Measurements from ENCODE around the gene GFM1. TPM values are rescaled to one million over a fixed set of nuclear protein-coding genes. Genes with fewer than 3 reads are reported as not detected.

The GFM1 gene
- total RNA-seq, 2 experiments from 2014 or later = 50.5 to 51.4 TPM

- peak; percentile 46 for DNase-seq
- Mint-ChIP-seq H3K27ac (peak overlapping the region; percentile 29), H3K4me1 (peaks cover 37% of the 10 kb centered on the region), H3K36me3 (ENCODE audit: low read depth) (peaks cover 17% of the 10 kb centered on the region), H3K27me3 (peaks cover 3% of the 10 kb centered on the region), H3K9me3 (ENCODE audit: low read depth) (no peaks in the 10 kb centered on the region), H3K4me3 (no peak overlapping the region)
- ChIA-PET CTCF (interaction anchor here (0.6 to 5.5 kb wide), 5 partner anchors 12 to 65 kb away, joined by 3 to 114 read pairs (median 3); partner anchors contain the start of gene LXN), POLR2A (no interaction called here)
- intact Hi-C loops (cut with DNase I, micrococcal nuclease) = loop anchor here in 1 of 2 experiments (2.0 kb wide), 2 partner anchors 53 to 535 kb away; partner anchors contain the start of gene LXN
- ATAC-seq = peak; percentile 56
These were observed 81.2 kb downstream of the GFM1 start for GRCh38 chr3:158725348-158726011.

DNA sequence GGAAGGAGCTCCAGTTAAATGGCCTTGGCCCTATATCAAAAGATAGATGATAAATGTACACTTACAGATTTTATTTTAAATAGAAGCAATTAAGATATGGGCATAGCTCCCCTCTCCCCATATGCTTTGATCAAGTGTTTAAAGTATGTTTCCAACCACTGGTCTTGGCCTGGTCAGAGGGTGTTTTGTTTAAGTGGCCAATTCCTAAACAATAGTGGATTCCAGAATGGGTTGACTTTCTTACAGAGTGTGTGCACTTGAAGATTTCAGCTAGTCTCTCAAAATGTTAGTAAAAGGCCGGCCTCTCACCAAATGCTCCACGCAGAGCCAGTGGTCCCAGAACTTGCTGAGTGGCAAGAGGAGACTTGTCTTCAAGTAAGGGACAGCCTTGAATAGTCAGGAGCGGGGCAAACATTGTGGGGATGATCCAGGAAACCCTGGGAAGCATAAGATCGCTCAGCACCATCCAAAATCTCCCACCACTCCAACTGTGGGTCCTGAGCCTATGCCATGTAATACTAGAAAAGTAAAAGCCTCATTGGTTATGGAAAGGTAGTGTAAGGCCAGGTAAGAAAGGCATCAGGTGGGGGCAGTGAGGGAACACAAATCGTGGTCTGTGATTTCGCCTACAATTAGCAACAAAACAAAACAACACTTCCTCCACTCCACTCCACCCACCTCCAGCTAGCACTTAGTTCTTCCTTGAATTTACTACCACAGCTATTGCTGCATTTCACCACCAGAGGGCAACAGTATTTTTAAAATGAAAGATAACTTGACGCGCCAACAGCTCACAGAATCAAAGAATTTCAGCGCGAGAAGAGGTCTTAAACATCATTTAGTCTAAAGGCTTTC is 83.1 kb downstream of the GFM1 start:
- peaks cover 6% of the 10 kb centered on the region for H3K36me3 Mint-ChIP-seq (ENCODE audit: low read depth)
- ATAC-seq (no peak), DNase-seq (peak; percentile 63)
- H3K9me3 Mint-ChIP-seq (ENCODE audit: low read depth) = no peaks in the 10 kb centered on the region
- POLR2A ChIA-PET = interaction anchor here (0.9 to 1.9 kb wide), 5 partner anchors 14 to 83 kb away, joined by 3 to 9 read pairs (median 4); partner anchors contain the start of genes GFM1 and MFSD1
- no peak overlapping the region for H3K27ac Mint-ChIP-seq
- intact Hi-C loops (cut with DNase I, micrococcal nuclease) = loop anchor here (1.0 to 2.0 kb wide), 3 partner anchors 55 to 533 kb away; partner anchors contain the start of gene LXN (in 1 of the 2)
- CTCF ChIA-PET = interaction anchor here (0.7 to 5.5 kb wide), 39 partner anchors 8 to 1351 kb away, joined by 3 to 114 read pairs (median 4); partner anchors contain the start of genes GFM1, LXN and MFSD1
- peaks cover 3% of the 10 kb centered on the region for H3K27me3 Mint-ChIP-seq
- no peak overlapping the region for H3K4me3 Mint-ChIP-seq
- H3K4me1 Mint-ChIP-seq = peaks cover 29% of the 10 kb centered on the region

DNA sequence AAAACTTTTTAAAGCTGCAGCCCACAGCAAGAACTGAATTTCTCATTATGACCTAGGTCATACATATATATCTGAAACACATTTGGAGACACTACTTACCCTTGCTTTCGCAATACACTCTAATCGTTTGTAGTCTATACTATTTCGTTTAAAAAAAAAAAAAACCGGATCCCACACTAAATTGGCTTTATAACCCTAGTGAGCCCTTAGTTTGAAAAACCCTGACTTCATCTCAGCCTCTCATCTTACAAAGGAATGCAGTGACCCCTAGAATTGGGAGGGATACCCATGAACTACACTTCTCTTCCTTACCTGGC is 83.7 kb downstream of the GFM1 start:
- ATAC-seq (no peak), DNase-seq (no peak)
- intact Hi-C loops (cut with DNase I, micrococcal nuclease) = no loop called here
- CTCF ChIA-PET = interaction anchor here (0.7 to 5.5 kb wide), 37 partner anchors 8 to 1350 kb away, joined by 3 to 114 read pairs (median 4); partner anchors contain the start of genes GFM1 and MFSD1
- Mint-ChIP-seq H3K4me3 (no peak overlapping the region), H3K9me3 (ENCODE audit: low read depth) (no peaks in the 10 kb centered on the region), H3K4me1 (peaks cover 25% of the 10 kb centered on the region), H3K27me3 (peaks cover 3% of the 10 kb centered on the region), H3K36me3 (ENCODE audit: low read depth) (peaks cover 3% of the 10 kb centered on the region), H3K27ac (no peak overlapping the region)
- POLR2A ChIA-PET = interaction anchor here (0.9 to 1.9 kb wide), 5 partner anchors 15 to 84 kb away, joined by 3 to 9 read pairs (median 4); partner anchors contain the start of genes GFM1 and MFSD1

DNA sequence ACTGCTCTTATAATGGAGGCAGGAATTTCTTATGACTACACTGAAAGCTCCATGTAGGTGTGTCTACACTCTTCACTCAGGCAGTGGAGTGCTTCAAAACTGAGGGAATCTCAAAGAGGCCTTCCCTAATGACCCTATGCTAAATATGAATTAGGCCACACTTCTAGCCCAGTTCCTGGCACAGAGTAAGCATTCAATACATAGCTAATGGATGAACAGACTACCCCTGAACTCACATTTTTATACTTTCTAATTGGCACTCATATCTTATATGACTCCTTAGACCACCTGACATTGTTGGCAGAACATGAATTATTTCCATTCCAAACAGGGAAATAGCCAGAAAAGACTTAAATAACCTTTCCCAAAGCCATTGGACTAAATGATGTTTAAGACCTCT is 84.5 kb downstream of the GFM1 start:
- no peaks in the 10 kb centered on the region for H3K9me3 Mint-ChIP-seq (ENCODE audit: low read depth)
- POLR2A ChIA-PET = no interaction called here
- H3K27me3 Mint-ChIP-seq = peaks cover 3% of the 10 kb centered on the region
- DNase-seq (no peak), ATAC-seq (no peak)
- CTCF ChIA-PET = interaction anchor here (0.7 to 5.5 kb wide), 12 partner anchors 13 to 1401 kb away, joined by 3 to 114 read pairs (median 4); no protein-coding TSS in a partner anchor
- no peak overlapping the region for H3K4me3 Mint-ChIP-seq
- H3K36me3 Mint-ChIP-seq (ENCODE audit: low read depth) = peaks cover 2% of the 10 kb centered on the region
- H3K27ac Mint-ChIP-seq = no peak overlapping the region
- intact Hi-C loops (cut with DNase I, micrococcal nuclease) = no loop called here
- peaks cover 20% of the 10 kb centered on the region for H3K4me1 Mint-ChIP-seq

GRCh38 chr3:158731486-158731885 is 87.2 kb downstream of the GFM1 start:
- Mint-ChIP-seq H3K27me3 (peaks cover 3% of the 10 kb centered on the region), H3K4me1 (peaks cover 14% of the 10 kb centered on the region), H3K36me3 (ENCODE audit: low read depth) (peaks cover 10% of the 10 kb centered on the region), H3K9me3 (ENCODE audit: low read depth) (peaks cover 7% of the 10 kb centered on the region), H3K4me3 (peak overlapping the region; percentile 41), H3K27ac (no peak overlapping the region)
- ChIA-PET POLR2A (no interaction called here), CTCF (no interaction called here)
- DNase-seq (no peak), ATAC-seq (no peak)
- intact Hi-C loops (cut with DNase I, micrococcal nuclease) = no loop called here

DNA sequence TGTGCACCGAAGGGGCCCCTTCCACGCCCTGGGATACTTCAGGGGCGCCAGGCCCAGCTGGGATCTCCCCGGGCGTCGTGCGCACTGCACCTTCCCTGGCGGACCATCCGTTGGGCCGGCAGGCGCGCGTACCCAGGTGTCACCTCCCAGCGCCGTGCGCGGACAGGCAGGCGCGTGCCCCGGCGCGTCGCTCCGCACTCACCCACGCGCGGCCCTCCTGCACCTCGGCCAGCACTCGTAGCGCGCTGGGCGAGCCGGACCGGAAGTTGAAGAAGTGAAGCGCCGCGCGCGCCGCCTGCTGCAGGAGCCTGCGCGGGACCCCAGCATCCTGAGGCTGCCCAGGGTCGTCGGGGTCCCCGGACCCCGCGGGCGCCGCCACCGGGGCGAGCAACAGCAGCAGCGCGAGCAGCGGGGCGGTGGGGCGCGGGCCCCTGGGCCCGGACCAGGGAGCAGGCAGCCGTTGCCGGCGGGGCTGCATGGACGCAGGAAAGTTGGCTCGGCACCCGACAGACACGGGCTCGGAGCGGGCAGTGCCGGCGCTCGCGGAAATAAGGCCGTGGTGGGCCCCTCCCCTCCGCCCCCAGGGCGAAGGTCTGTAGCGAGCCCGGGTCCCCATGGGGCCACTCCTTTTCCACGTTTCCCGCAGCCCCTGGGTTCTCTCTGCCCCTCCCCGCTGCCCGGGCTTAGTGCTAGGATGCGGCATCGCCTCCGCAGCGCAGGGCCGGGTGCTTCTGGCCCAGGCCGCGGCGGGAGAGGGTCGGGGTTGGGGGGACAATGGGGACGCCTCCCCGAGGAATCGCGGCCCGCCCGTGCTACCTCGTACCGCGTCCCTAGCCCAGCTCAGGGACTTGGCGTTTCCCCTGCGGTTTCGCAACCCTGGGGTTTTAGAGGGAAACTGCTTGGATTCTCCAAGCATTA is 87.9 kb downstream of the GFM1 start, which contains the start of gene RARRES1:
TSS of gene RARRES1 (minus strand) at position 520 of the 918 bp plus-strand sequence. CDS start at position 478, 42 bp downstream.
- CTCF ChIA-PET = interaction anchor here (0.6 kb wide), 1 partner anchor 9 kb away, joined by 4 read pairs; no protein-coding TSS in a partner anchor
- DNase-seq (peak; percentile 71), ATAC-seq (peak; percentile 79)
- peaks cover 11% of the 10 kb centered on the region for H3K36me3 Mint-ChIP-seq (ENCODE audit: low read depth)
- H3K4me1 Mint-ChIP-seq = peaks cover 15% of the 10 kb centered on the region
- H3K27ac Mint-ChIP-seq = no peak within 1 kb of the TSS
- intact Hi-C loops (cut with DNase I, micrococcal nuclease) = no loop called here
- H3K4me3 Mint-ChIP-seq = peak within 1 kb of the TSS; percentile 41
- H3K9me3 Mint-ChIP-seq (ENCODE audit: low read depth) = peaks cover 7% of the 10 kb centered on the region
- peaks cover 3% of the 10 kb centered on the region for H3K27me3 Mint-ChIP-seq
- POLR2A ChIA-PET = no interaction called here

GRCh38 chr3:158732856-158733200 is 88.5 kb downstream of the GFM1 start:
- Mint-ChIP-seq H3K9me3 (ENCODE audit: low read depth) (peaks cover 7% of the 10 kb centered on the region), H3K4me3 (no peak overlapping the region), H3K36me3 (ENCODE audit: low read depth) (peaks cover 13% of the 10 kb centered on the region), H3K27me3 (peaks cover 3% of the 10 kb centered on the region), H3K27ac (no peak overlapping the region), H3K4me1 (peaks cover 10% of the 10 kb centered on the region)
- ATAC-seq = no peak
- intact Hi-C loops (cut with DNase I, micrococcal nuclease) = no loop called here
- POLR2A ChIA-PET = no interaction called here
- CTCF ChIA-PET = interaction anchor here (0.6 kb wide), 1 partner anchor 8 kb away, joined by 4 read pairs; no protein-coding TSS in a partner anchor
- no peak for DNase-seq

GRCh38 chr3:158733656-158734055 is 89.3 kb downstream of the GFM1 start:
- ChIA-PET POLR2A (no interaction called here), CTCF (no interaction called here)
- no peak for DNase-seq
- H3K27me3 Mint-ChIP-seq = peaks cover 3% of the 10 kb centered on the region
- H3K4me3 Mint-ChIP-seq = no peak overlapping the region
- no peak overlapping the region for H3K27ac Mint-ChIP-seq
- peaks cover 13% of the 10 kb centered on the region for H3K36me3 Mint-ChIP-seq (ENCODE audit: low read depth)
- peaks cover 9% of the 10 kb centered on the region for H3K4me1 Mint-ChIP-seq
- no peak for ATAC-seq
- peaks cover 7% of the 10 kb centered on the region for H3K9me3 Mint-ChIP-seq (ENCODE audit: low read depth)
- intact Hi-C loops (cut with DNase I, micrococcal nuclease) = no loop called here

DNA sequence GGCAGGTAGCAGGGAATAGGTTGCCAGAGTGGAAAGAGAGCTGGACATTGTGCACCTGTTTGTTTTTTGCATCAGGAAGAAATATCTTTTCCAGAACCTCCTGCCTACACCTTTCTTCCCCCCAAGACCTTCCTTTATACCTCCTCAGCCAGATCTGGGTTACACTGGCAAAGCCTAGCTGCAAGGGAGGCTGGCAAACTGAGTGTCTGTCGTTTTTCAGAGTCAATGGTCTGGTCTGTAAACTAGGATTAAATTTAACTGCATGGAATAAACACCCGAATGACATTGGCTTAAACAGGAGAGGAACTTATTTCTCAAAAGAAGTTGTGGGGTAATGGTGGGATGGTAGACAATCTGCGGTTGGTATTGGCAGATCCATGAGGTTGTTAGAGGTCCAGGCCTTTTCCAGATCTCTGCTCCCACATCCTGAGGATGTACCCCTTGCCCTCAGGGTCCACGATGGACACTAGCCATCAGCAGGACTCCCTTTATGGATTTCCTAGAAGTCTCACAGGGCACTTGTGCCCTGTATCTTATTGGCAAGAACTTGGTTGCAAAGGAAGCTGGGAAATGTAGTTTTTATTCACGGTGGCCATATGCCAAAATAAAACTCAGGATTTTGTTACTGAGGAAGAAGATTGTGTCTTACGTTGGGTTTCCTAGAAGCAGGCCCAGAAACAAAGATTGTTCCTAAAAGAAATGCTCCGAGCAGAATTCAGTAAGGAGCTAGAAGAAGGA is 91.1 kb downstream of the GFM1 start:
- intact Hi-C loops (cut with DNase I, micrococcal nuclease) = no loop called here
- no peak overlapping the region for H3K4me3 Mint-ChIP-seq
- ChIA-PET POLR2A (no interaction called here), CTCF (interaction anchor here (1.0 to 2.0 kb wide), 2 partner anchors 8 to 60 kb away, joined by 3 to 12 read pairs; no protein-coding TSS in a partner anchor)
- ATAC-seq = no peak
- H3K4me1 Mint-ChIP-seq = peaks cover 9% of the 10 kb centered on the region
- H3K36me3 Mint-ChIP-seq (ENCODE audit: low read depth) = peaks cover 11% of the 10 kb centered on the region
- no peaks in the 10 kb centered on the region for H3K27me3 Mint-ChIP-seq
- no peak overlapping the region for H3K27ac Mint-ChIP-seq
- no peak for DNase-seq
- H3K9me3 Mint-ChIP-seq (ENCODE audit: low read depth) = peaks cover 7% of the 10 kb centered on the region

DNA sequence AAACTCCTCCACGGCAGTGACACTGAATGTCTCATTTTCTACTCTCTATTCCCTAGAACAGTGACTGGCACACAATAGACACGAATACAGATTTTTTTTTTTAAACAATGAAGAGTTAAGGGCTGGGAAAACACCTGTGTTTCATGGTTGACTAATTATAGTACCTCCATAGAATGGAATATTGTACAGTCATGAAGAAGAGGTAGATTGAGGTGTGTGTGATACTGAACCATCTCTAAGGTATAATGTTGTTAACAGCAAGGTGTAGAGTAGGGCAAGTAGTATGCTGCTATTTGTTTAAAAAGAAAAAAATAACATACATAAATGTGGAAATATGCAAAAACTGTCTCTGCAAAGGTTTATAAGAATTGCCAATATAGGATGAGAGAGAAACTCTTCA is 93.1 kb downstream of the GFM1 start:
- Mint-ChIP-seq H3K27ac (no peak overlapping the region), H3K4me1 (peaks cover 13% of the 10 kb centered on the region), H3K4me3 (no peak overlapping the region), H3K36me3 (ENCODE audit: low read depth) (peaks cover 11% of the 10 kb centered on the region), H3K9me3 (ENCODE audit: low read depth) (peaks cover 7% of the 10 kb centered on the region), H3K27me3 (no peaks in the 10 kb centered on the region)
- POLR2A ChIA-PET = no interaction called here
- CTCF ChIA-PET = no interaction called here
- intact Hi-C loops (cut with DNase I, micrococcal nuclease) = no loop called here
- ATAC-seq = peak; percentile 36
- DNase-seq = no peak
